HG02973 (cell line): ENCODE data around the gene ACOT4.
"Not testable (repeated sequence)": the region's sequence is repeated elsewhere in the genome, so short reads cannot be mapped to it uniquely, and the experiment has no call there.

Experiments used
- ATAC-seq: cut with Tn5 transposase; IDR thresholded peaks from one replicate; pipeline ENCODE4 v1.9.1; 2021; ENCODE audit warnings: moderate library complexity; ENCODE audit not compliant: unreplicated experiment

The ACOT4 gene

GRCh38 chr14:73630009-73630780 lies 38.5 kb downstream of the ACOT4 start:
- ATAC-seq: no peak

GRCh38 chr14:73633116-73634010 lies 41.7 kb downstream of the ACOT4 start:
- ATAC-seq: no peak

- no peak for ATAC-seq
These were observed 42.5 kb downstream of the ACOT4 start for GRCh38 chr14:73634011-73634833.

GRCh38 chr14:73636355-73636754 lies 44.7 kb downstream of the ACOT4 start:
- not testable (repeated sequence) for ATAC-seq

- ATAC-seq: no peak
These were observed 46.2 kb downstream of the ACOT4 start for GRCh38 chr14:73637830-73638229.

GRCh38 chr14:73640796-73641365 lies 49.2 kb downstream of the ACOT4 start:
- no peak for ATAC-seq

- peak; percentile 92 for ATAC-seq
These were observed 53.0 kb downstream of the ACOT4 start, which contains the start of gene DNAL1 for GRCh38 chr14:73644531-73645247. TSS of gene DNAL1 (plus strand) at chr14:73644986. CDS start at chr14:73645040, 54 bp downstream.

- ATAC-seq: peak; percentile 18
These were observed 53.6 kb downstream of the ACOT4 start for GRCh38 chr14:73645248-73645610.
